Renal cortex interstitium (tissue), 11 donors: ENCODE results near the gene CLDN19. TPM values are rescaled to one million over a fixed set of nuclear protein-coding genes. Genes with fewer than 3 reads are reported as not detected.

Experiments used
- DNase-seq, 11 donors: peaks; one replicate each; pipeline ENCODE4 v3.0.0-alpha.2; 2013; ENCODE audit warnings: low read depth in 9 of 11, low spot score in 4 of 11; ENCODE audit errors: extremely low read depth in 1 of 11
- polyA plus RNA-seq, 3 donors: library from polyadenylated mRNA; unstranded; fragments of 120-200 nt; gene quantifications; one replicate each; pipeline ENCODE4 v1.2.1, GENCODE V29; 2013; ENCODE audit not compliant: insufficient read length in 3 of 3

Gene CLDN19
- polyA plus RNA-seq, 3 donors = 72.7 to 109 (median 93.4) TPM

GRCh38 chr1:42690477-42691156 lies 49.4 kb downstream of the CLDN19 start:
- no peak for DNase-seq

- no peak for DNase-seq
Measured at GRCh38 chr1:42689912-42690311, 50.1 kb downstream of the CLDN19 start.

- DNase-seq = no peak
Measured at GRCh38 chr1:42686418-42686817, 53.6 kb downstream of the CLDN19 start.

GRCh38 chr1:42684139-42684538 lies 55.9 kb downstream of the CLDN19 start:
- no peak for DNase-seq

Other genes starting within 250 kb of the CLDN19 start
- 10 to 100 TPM; 50.1 to 58.6 (median 54.9) TPM for gene PPIH, start 81.8 kb downstream of the CLDN19 start, polyA plus RNA-seq
- gene YBX1, start 57.8 kb downstream of the CLDN19 start, polyA plus RNA-seq = 100 to 1,000 TPM; 579 to 686 (median 678) TPM
- 10 to 100 TPM; 67.2 to 78.4 (median 68.1) TPM for gene P3H1, start 26.8 kb upstream of the CLDN19 start, polyA plus RNA-seq
- gene C1orf50, start 27.0 kb upstream of the CLDN19 start, polyA plus RNA-seq = 10 to 100 TPM; 10.1 to 15.1 (median 10.8) TPM
- gene TMEM269, start 44.8 kb upstream of the CLDN19 start, polyA plus RNA-seq = 1 to 10 TPM in 1 of 3 donors, under 1 TPM in 2; 0.80 to 1.1 (median 0.86) TPM
- 10 to 100 TPM; 19.2 to 22.0 (median 19.2) TPM for gene ERMAP, start 76.9 kb upstream of the CLDN19 start, polyA plus RNA-seq
- 10 to 100 TPM; 55.1 to 72.2 (median 71.3) TPM for gene SVBP, start 77.2 kb upstream of the CLDN19 start, polyA plus RNA-seq
- 10 to 100 TPM; 19.3 to 21.1 (median 21.1) TPM for gene ZNF691, start 106.4 kb upstream of the CLDN19 start, polyA plus RNA-seq
- gene SLC2A1, start 218.6 kb upstream of the CLDN19 start, polyA plus RNA-seq = 10 to 100 TPM; 38.9 to 73.3 (median 42.7) TPM